Measurements from ENCODE around the gene VCAM1. TPM values are rescaled to one million over a fixed set of nuclear protein-coding genes. Genes with fewer than 3 reads are reported as not detected.

The VCAM1 gene
- total and polyA plus RNA-seq, 2 of the 8 experiments (the other 6 are each of a cell fraction or from before 2014, with no cell fraction given): 0.21 TPM; not detected in 1

DNA sequence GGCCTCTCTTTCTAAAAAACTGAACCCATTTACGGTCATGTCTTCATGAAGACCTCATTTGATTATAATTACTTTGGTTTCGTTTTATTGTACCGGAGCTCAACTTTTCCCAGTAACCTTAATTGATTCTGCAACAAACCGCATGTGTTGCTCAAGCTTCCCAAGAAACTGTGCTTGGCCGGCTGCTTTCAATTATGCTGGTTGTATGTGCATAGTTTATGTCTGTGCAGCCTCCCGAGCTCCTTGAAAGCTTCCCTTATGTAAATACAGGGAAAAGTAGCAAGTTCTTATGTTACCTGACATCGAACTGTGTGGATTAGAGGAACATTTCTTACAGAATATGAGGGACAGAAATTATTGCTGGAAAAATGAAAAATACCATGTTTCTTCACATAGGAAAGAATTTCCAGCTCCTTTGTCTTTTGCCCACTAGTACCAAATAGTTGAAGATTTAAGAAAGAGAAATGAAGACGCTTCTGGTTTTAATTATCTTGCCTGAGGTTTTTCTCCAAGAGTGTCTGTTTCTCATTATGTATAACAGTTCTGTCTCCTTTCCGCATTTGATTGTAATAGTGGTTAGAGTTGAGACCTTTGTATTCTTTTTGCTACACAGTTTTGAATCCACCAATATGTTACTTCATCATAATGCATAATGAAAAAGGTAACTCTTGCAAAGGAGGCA is 2.1 kb downstream of the VCAM1 start:
- ChIA-PET POLR2A (ENCODE audit: partially characterized antibody) (no interaction called here), CTCF (ENCODE audit: partially characterized antibody) (interaction anchor here (1.5 kb wide), 1 partner anchor 28 kb away, joined by 3 read pairs; no protein-coding TSS in a partner anchor)
- Histone ChIP-seq H3K9me3 (ENCODE audit: insufficient read depth in 2 of 2, low read depth in 1 of 2, low read length in 1 of 2) (no peaks in the 10 kb centered on the region), H4K91ac (replicated peaks; ENCODE audit: insufficient read length, low read length) (no peak overlapping the region), H3K36me3 (ENCODE audit: control insufficient read depth in 2 of 4, insufficient read depth in 4 of 4, low read length in 3 of 4) (no peaks in the 10 kb centered on the region), H2BK120ac (replicated peaks; ENCODE audit: low read depth, low read length) (no peak overlapping the region), H3K27ac (ENCODE audit: low read depth, low read length) (no peak overlapping the region), H3K79me1 (ENCODE audit: low read depth, low read length) (no peaks in the 10 kb centered on the region), H3K23me2 (ENCODE audit: low read depth, low read length) (no peaks in the 10 kb centered on the region), H3K18ac (ENCODE audit: extremely low read depth, low read length) (no peak overlapping the region), H4K5ac (ENCODE audit: insufficient read length, low read depth, low read length) (no peak overlapping the region), H2BK5ac (ENCODE audit: low read depth, low read length) (no peak overlapping the region), H3K4me1 (replicated peaks in 1 of 4; ENCODE audit: control insufficient read depth in 3 of 4, insufficient read depth in 4 of 4, low read length in 3 of 4) (peaks cover 0 to 4% (median under 1%) of the 10 kb centered on the region in 4 experiments; a peak in 4 of 7 replicates), H2AK5ac (ENCODE audit: low read depth, low read length) (no peak overlapping the region), H3K4me3 (ENCODE audit: extremely low read depth in 1 of 4, insufficient read depth in 2 of 4, low read depth in 3 of 4, low read length in 4 of 4) (no peak overlapping the region), H3K4me2 (ENCODE audit: insufficient read depth in 1 of 2, low read depth in 2 of 2, low read length in 2 of 2) (no peak overlapping the region), H3K27me3 (replicated peaks in 1 of 4; ENCODE audit: control insufficient read depth in 3 of 4, extremely low read depth in 1 of 4, insufficient read depth in 3 of 4, low read length in 3 of 4) (peaks cover 0 to 3% (median 0%) of the 10 kb centered on the region in 4 experiments; a peak in 2 of 7 replicates), H2AFZ (ENCODE audit: low read length) (no peak overlapping the region), H4K20me1 (replicated peaks in 1 of 2; ENCODE audit: control insufficient read depth in 1 of 2, insufficient read depth in 2 of 2, low read length in 2 of 2) (no peaks in the 10 kb centered on the region), H3K9ac (replicated peaks in 1 of 4; ENCODE audit: extremely low read depth in 1 of 4, low read depth in 3 of 4, low read length in 3 of 4) (no peak overlapping the region), H3K56ac (replicated peaks; ENCODE audit: insufficient read length, low read depth, low read length) (no peak overlapping the region), H2BK15ac (ENCODE audit: low read length) (no peak overlapping the region), H3K14ac (ENCODE audit: insufficient read length) (no peak overlapping the region), H3K4ac (replicated peaks; ENCODE audit: insufficient read length, low read depth, low read length) (no peak overlapping the region), H2BK12ac (ENCODE audit: low read depth, low read length) (no peak overlapping the region), H4K8ac (ENCODE audit: extremely low read depth, insufficient read depth, low read length) (no peak overlapping the region), H3K23ac (ENCODE audit: insufficient read length) (no peak overlapping the region), H3K79me2 (ENCODE audit: control insufficient read depth in 1 of 2, insufficient read depth in 2 of 2, low read length in 2 of 2) (no peaks in the 10 kb centered on the region), H2BK20ac (ENCODE audit: low read length) (no peak overlapping the region)
- 87% methylated on average over 9 of the region's 9 CpGs; no CpG with 5 or more reads in 1 of the 2 experiments for WGBS, 2 experiments (ENCODE audit: extremely low coverage in 1 of 2, insufficient coverage in 1 of 2, insufficient read length in 1 of 2, insufficient replicate concordance in 2 of 2, low coverage in 1 of 2, low lambda C conversion rate in 2 of 2, missing lambda C conversion rate in 1 of 2)
- DNase-seq (ENCODE audit: low read depth in 1 of 2, low spot score in 2 of 2) (no peak), FAIRE-seq (no peak)
- TF ChIP-seq, protein P1, sequence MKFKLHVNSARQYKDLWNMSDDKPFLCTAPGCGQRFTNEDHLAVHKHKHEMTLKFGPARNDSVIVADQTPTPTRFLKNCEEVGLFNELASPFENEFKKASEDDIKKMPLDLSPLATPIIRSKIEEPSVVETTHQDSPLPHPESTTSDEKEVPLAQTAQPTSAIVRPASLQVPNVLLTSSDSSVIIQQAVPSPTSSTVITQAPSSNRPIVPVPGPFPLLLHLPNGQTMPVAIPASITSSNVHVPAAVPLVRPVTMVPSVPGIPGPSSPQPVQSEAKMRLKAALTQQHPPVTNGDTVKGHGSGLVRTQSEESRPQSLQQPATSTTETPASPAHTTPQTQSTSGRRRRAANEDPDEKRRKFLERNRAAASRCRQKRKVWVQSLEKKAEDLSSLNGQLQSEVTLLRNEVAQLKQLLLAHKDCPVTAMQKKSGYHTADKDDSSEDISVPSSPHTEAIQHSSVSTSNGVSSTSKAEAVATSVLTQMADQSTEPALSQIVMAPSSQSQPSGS (IDR thresholded peaks at IDR 0.05; ENCODE audit: low read length): no peak
- no peak for TF ChIP-seq HDAC2 (IDR thresholded peaks at IDR 0.05; ENCODE audit: borderline replicate concordance in 1 of 2, low read depth in 2 of 2, low read length in 2 of 2)
- no peak for TF ChIP-seq SIRT6 (IDR thresholded peaks at IDR 0.05; ENCODE audit: low read length)
- TF ChIP-seq, protein P2, sequence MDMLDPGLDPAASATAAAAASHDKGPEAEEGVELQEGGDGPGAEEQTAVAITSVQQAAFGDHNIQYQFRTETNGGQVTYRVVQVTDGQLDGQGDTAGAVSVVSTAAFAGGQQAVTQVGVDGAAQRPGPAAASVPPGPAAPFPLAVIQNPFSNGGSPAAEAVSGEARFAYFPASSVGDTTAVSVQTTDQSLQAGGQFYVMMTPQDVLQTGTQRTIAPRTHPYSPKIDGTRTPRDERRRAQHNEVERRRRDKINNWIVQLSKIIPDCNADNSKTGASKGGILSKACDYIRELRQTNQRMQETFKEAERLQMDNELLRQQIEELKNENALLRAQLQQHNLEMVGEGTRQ (IDR thresholded peaks at IDR 0.05; ENCODE audit: low read length): no peak
- TF ChIP-seq, protein P3, sequence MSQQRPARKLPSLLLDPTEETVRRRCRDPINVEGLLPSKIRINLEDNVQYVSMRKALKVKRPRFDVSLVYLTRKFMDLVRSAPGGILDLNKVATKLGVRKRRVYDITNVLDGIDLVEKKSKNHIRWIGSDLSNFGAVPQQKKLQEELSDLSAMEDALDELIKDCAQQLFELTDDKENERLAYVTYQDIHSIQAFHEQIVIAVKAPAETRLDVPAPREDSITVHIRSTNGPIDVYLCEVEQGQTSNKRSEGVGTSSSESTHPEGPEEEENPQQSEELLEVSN (IDR thresholded peaks at IDR 0.05): no peak
- no peak for TF ChIP-seq POLR2AphosphoS5 (IDR thresholded peaks at IDR 0.05; ENCODE audit: low read depth, low read length)
- no peak for TF ChIP-seq JUN (IDR thresholded peaks at IDR 0.05; ENCODE audit: low read depth, low read length)
- TF ChIP-seq, protein P4, sequence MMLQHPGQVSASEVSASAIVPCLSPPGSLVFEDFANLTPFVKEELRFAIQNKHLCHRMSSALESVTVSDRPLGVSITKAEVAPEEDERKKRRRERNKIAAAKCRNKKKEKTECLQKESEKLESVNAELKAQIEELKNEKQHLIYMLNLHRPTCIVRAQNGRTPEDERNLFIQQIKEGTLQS (IDR thresholded peaks at IDR 0.05; ENCODE audit: insufficient read depth, low read depth, low read length): no peak

All from H1 (cell line).